ENCODE measurements around the gene HARS1. TPM values are rescaled to one million over a fixed set of nuclear protein-coding genes. Genes with fewer than 3 reads are reported as not detected.
"Not testable (repeated sequence)": the region's sequence is repeated elsewhere in the genome, so short reads cannot be mapped to it uniquely, and the experiment has no call there.

The HARS1 gene
- 10 to 100 TPM; 42.9 to 49.6 (median 45.7) TPM for total RNA-seq
- 44.5 TPM for polyA plus RNA-seq
- long read RNA-seq, donor 1, transcript HARS-204 (12 exons, 1,789 nt) = minor isoform, 5 of 114 reads
- long read RNA-seq, donor 1, transcript HARS-215 (13 exons, 1,945 nt) = major isoform, 99 of 114 reads
- long read RNA-seq, donor 1, partial matches to known transcripts = 4 of 114 reads
- long read RNA-seq, donor 1, other reads (novel, unspliced or antisense) = 2 of 114 reads
- long read RNA-seq, donor 2, transcript HARS-215 (13 exons, 1,945 nt) = major isoform, 55 of 60 reads
- long read RNA-seq, donor 2, partial matches to known transcripts = 3 of 60 reads
- long read RNA-seq, donor 2, other reads (novel, unspliced or antisense) = 0 of 60 reads
- long read RNA-seq, donor 3, transcript HARS-215 (13 exons, 1,945 nt) = major isoform, 361 of 413 reads
- long read RNA-seq, donor 3, transcript HARS-204 (12 exons, 1,789 nt) = minor isoform, 9 of 413 reads
- long read RNA-seq, donor 3, partial matches to known transcripts = 13 of 413 reads
- long read RNA-seq, donor 3, other reads (novel, unspliced or antisense) = 24 of 413 reads
- long read RNA-seq, donor 4, transcript HARS-215 (13 exons, 1,945 nt) = major isoform, 57 of 65 reads
- long read RNA-seq, donor 4, partial matches to known transcripts = 2 of 65 reads
- long read RNA-seq, donor 4, other reads (novel, unspliced or antisense) = 3 of 65 reads

GRCh38 chr5:140690941-140691924 lies at the start of gene HARS1, which contains the start of gene HARS2:
TSS of gene HARS1 (minus strand) at chr5:140691370. CDS start at chr5:140691304, 66 bp downstream.
TSS of gene HARS2 (plus strand) at chr5:140691455. CDS start at chr5:140691649, 194 bp downstream.
- intact Hi-C loops (cut with DNase I) = no loop called here
- peak; percentile 98 for ATAC-seq
- Histone ChIP-seq H3K4me1 (ENCODE audit: control insufficient read depth, insufficient read depth, low read length) (no peaks in the 10 kb centered on the region), H3K27me3 (ENCODE audit: control insufficient read depth, insufficient read depth) (no peaks in the 10 kb centered on the region), H3K27ac (ENCODE audit: low read length) (peak within 1 kb of the TSS; percentile 96), H3K4me3 (ENCODE audit: low read length) (peak within 1 kb of the TSS; percentile 96), H3K9me3 (ENCODE audit: control insufficient read depth, low read length) (no peaks in the 10 kb centered on the region)
- DNase-seq = peak; percentile 92 to 95 (median 94)
- under 1% methylated on average over 61 of the region's 61 CpGs for WGBS

- Histone ChIP-seq H3K9me3 (ENCODE audit: control insufficient read depth, low read length) (no peaks in the 10 kb centered on the region), H3K27me3 (ENCODE audit: control insufficient read depth, insufficient read depth) (no peaks in the 10 kb centered on the region), H3K4me3 (ENCODE audit: low read length) (no peak overlapping the region), H3K27ac (ENCODE audit: low read length) (no peak overlapping the region), H3K4me1 (ENCODE audit: control insufficient read depth, insufficient read depth, low read length) (no peaks in the 10 kb centered on the region)
- intact Hi-C loops (cut with DNase I) = no loop called here
- DNase-seq = no peak
- 60% methylated on average over 1 of the region's 1 CpG for WGBS
- no peak for ATAC-seq
Measured at GRCh38 chr5:140737486-140737885, 46.3 kb upstream of the HARS1 start.

DNA sequence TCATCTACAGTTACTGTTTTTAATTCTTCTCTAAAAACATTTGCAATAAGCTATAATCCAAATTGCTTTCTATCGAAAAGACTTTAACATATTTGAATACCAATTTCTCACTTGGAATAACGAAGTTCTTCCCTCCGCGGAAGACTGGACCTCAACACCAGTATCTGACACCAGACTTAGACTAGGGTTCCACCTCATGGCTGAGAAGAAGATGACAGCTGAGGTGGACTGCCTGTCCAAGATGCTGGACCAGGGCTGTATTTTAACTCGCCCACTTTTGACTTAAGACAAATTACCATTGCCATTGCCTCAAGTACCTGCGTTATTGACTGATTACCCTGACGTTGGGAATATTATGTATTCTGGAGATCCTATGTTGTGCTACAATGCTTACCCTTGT lies 43.2 kb upstream of the HARS1 start:
- Histone ChIP-seq H3K27me3 (ENCODE audit: control insufficient read depth, insufficient read depth) (no peaks in the 10 kb centered on the region), H3K27ac (ENCODE audit: low read length) (no peak overlapping the region), H3K4me1 (ENCODE audit: control insufficient read depth, insufficient read depth, low read length) (no peaks in the 10 kb centered on the region), H3K9me3 (ENCODE audit: control insufficient read depth, low read length) (no peaks in the 10 kb centered on the region), H3K4me3 (ENCODE audit: low read length) (no peak overlapping the region)
- ATAC-seq = peak; percentile 73
- WGBS = 53% methylated on average over 7 of the region's 7 CpGs
- DNase-seq = no peak
- intact Hi-C loops (cut with DNase I) = no loop called here

DNA sequence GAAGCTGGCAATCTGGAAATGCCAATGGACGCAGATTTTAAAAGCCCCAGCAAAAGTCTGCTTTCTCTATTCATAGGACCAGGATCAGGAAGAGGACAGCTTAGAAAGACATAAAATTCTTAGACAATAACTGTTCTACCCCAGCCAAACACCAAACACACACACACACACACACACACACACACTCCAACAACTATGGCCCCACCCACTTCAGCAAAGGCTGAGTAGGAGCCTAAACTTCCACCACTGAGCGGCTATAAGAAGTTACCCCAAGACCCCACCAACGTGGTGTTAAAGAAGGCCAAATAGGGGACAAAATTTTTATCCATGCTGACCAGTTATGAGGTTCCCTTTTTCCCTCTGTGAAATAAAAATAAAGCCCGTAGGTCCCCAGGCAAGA lies 41.9 kb upstream of the HARS1 start:
- ATAC-seq (no peak), DNase-seq (no peak)
- intact Hi-C loops (cut with DNase I) = no loop called here
- Histone ChIP-seq H3K9me3 (ENCODE audit: control insufficient read depth, low read length) (no peaks in the 10 kb centered on the region), H3K4me1 (ENCODE audit: control insufficient read depth, insufficient read depth, low read length) (no peaks in the 10 kb centered on the region), H3K27ac (ENCODE audit: low read length) (no peak overlapping the region), H3K27me3 (ENCODE audit: control insufficient read depth, insufficient read depth) (no peaks in the 10 kb centered on the region), H3K4me3 (ENCODE audit: low read length) (no peak overlapping the region)
- WGBS = 67% methylated on average over 4 of the region's 4 CpGs

DNA sequence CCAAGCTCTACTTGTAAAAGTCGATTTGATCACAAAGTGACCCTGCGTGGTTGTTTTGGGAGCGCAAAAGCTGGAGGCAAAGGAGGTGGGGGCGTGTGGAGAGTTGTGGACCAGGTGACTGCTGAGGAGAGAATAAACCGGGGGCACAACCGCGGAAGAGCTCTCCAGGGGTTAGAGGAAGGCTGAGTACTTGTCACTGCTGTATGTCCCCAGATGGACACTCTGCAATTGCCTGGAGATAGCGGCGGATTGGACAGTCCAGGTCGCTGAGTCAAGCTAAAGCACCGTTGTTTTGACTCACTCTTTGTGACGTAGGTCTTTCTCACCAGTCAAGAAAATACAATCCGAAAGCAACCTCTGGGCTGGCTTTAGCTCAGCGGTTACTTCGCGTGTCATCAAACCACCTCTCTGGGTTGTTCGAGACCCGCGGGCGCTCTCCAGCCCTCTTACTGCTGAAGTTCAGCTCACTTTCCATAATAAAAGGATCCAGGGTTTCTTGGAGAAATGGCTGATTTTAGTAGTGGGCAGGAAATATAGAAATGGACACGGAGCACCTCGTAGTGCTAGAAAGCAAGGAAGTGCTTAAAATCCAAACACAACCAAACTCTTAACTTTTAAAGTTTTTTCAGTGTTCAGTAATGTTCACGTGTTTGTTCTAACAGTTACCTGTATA lies 34.8 kb upstream of the HARS1 start:
- intact Hi-C loops (cut with DNase I) = loop anchor here in 1 of 4 donors (10.0 kb wide), 1 partner anchor 361 kb away; the partner anchor contains the start of gene SLC4A9
- WGBS = 9% methylated on average over 23 of the region's 23 CpGs
- no peak overlapping the region for H3K4me3 ChIP-seq (ENCODE audit: low read length)
- no peak overlapping the region for H3K27ac ChIP-seq (ENCODE audit: low read length)
- no peaks in the 10 kb centered on the region for H3K9me3 ChIP-seq (ENCODE audit: control insufficient read depth, low read length)
- H3K4me1 ChIP-seq (ENCODE audit: control insufficient read depth, insufficient read depth, low read length) = no peaks in the 10 kb centered on the region
- peak; percentile 39 to 66 (median 63) for DNase-seq
- ATAC-seq = peak; percentile 60 to 89
- H3K27me3 ChIP-seq (ENCODE audit: control insufficient read depth, insufficient read depth) = no peaks in the 10 kb centered on the region

- intact Hi-C loops (cut with DNase I) = loop anchor here in 1 of 4 donors (10.0 kb wide), 1 partner anchor 357 kb away; the partner anchor contains the start of gene SLC4A9
- ATAC-seq; H3K4me1 ChIP-seq (ENCODE audit: control insufficient read depth, insufficient read depth, low read length); DNase-seq; H3K27me3 ChIP-seq (ENCODE audit: control insufficient read depth, insufficient read depth); H3K9me3 ChIP-seq (ENCODE audit: control insufficient read depth, low read length); H3K27ac ChIP-seq (ENCODE audit: low read length); H3K4me3 ChIP-seq (ENCODE audit: low read length): not testable (repeated sequence)
- WGBS = 82% methylated on average over 5 of the region's 5 CpGs
Measured at GRCh38 chr5:140721395-140721794, 30.2 kb upstream of the HARS1 start.

GRCh38 chr5:140720738-140721137 lies 29.6 kb upstream of the HARS1 start:
- intact Hi-C loops (cut with DNase I) = loop anchor here in 1 of 4 donors (10.0 kb wide), 1 partner anchor 356 kb away; the partner anchor contains the start of gene SLC4A9
- H3K4me3 ChIP-seq (ENCODE audit: low read length) = not testable (repeated sequence)

GRCh38 chr5:140718266-140718592 lies 27.1 kb upstream of the HARS1 start:
- no peak overlapping the region for H3K4me3 ChIP-seq (ENCODE audit: low read length)
- DNase-seq (no peak), ATAC-seq (no peak)
- H3K27ac ChIP-seq (ENCODE audit: low read length) = no peak overlapping the region
- 79% methylated on average over 7 of the region's 7 CpGs for WGBS
- no peaks in the 10 kb centered on the region for H3K4me1 ChIP-seq (ENCODE audit: control insufficient read depth, insufficient read depth, low read length)
- no peaks in the 10 kb centered on the region for H3K27me3 ChIP-seq (ENCODE audit: control insufficient read depth, insufficient read depth)
- H3K9me3 ChIP-seq (ENCODE audit: control insufficient read depth, low read length) = no peaks in the 10 kb centered on the region
- intact Hi-C loops (cut with DNase I) = loop anchor here in 1 of 4 donors (10.0 kb wide), 1 partner anchor 353 kb away; the partner anchor contains the start of gene SLC4A9

More at GRCh38 chr5:140720738-140721137, 29.6 kb upstream of the HARS1 start:
- H3K27ac ChIP-seq (ENCODE audit: low read length); H3K9me3 ChIP-seq (ENCODE audit: control insufficient read depth, low read length); H3K27me3 ChIP-seq (ENCODE audit: control insufficient read depth, insufficient read depth); DNase-seq; H3K4me1 ChIP-seq (ENCODE audit: control insufficient read depth, insufficient read depth, low read length); ATAC-seq: not testable (repeated sequence)
- 62% methylated on average over 6 of the region's 6 CpGs for WGBS

DNA sequence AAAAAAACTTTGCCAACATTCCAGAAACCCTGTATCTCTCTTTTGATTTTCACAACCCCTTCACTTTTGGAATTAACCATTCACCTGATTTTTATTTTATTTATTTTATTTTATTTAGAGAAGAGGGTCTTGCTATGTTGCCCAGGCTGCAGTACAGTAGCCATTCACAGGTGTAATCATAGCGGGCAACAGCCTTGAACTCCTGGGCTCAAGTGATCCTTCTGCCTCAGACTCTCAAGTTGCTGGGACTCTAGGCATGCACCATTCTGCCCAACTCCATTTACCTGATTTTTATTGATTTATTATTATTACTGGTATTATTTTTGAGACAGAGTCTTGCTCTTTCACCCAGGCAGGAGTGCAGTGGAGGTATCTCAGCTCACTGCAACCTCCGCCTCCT lies 25.1 kb upstream of the HARS1 start:
- H3K4me1 ChIP-seq (ENCODE audit: control insufficient read depth, insufficient read depth, low read length); ATAC-seq; H3K9me3 ChIP-seq (ENCODE audit: control insufficient read depth, low read length); H3K4me3 ChIP-seq (ENCODE audit: low read length); H3K27me3 ChIP-seq (ENCODE audit: control insufficient read depth, insufficient read depth); DNase-seq; H3K27ac ChIP-seq (ENCODE audit: low read length): not testable (repeated sequence)
- WGBS = 92% methylated on average over 2 of the region's 2 CpGs
- intact Hi-C loops (cut with DNase I) = loop anchor here in 1 of 4 donors (10.0 kb wide), 1 partner anchor 351 kb away; the partner anchor contains the start of gene SLC4A9
